ENCODE measurements around the gene PHTF2.

The PHTF2 gene

DNA sequence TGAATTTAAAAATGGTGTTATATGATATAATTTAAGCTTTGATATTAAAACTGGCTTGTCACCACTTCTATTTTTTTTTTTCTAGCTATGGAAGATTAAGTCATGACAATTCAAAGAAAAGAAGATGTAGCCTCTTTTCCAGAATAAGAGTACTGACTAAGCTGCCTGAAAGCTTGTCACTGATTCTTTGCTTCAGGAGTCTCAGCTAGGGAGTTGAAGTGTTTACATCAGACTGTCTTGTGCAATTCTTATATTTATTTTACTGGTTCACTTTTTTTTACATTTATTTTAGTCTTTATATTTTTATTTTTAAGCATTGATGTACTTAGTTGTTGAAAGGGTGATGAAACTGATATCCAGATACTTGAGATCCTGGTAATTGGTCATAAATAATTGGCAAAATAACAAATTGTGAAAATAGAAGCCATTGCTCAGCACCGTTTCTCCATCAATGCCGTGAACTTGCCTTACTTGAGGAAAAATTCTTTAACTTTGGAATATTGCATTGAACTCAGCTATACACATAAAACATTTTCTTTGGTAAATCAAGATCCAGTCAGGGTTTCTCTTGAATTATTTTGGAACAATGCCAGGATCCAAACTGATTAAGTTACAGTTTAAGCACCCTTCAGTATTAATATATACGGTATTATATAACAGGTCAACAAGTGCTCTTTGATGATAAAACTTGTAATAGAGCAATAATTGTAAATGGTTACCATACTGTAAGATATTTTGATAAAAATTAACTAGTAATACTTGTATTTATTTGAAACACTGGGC is 156.4 kb downstream of the PHTF2 start:
- ATAC-seq (ENCODE audit: insufficient read depth, low read depth) (no peak), DNase-seq (no peak)
- Histone ChIP-seq H3K4me3 (ENCODE audit: low read depth in 1 of 2, low read length in 2 of 2) (no peak overlapping the region), H3K4me2 (ENCODE audit: insufficient read depth, low read length) (no peak overlapping the region), H3K27ac (ENCODE audit: low read length) (no peak overlapping the region), H3K4me1 (ENCODE audit: insufficient read depth, low read length) (no peaks in the 10 kb centered on the region), H4K20me1 (ENCODE audit: insufficient read depth, low read length) (no peaks in the 10 kb centered on the region), H3K79me2 (ENCODE audit: insufficient read depth, low read length) (no peaks in the 10 kb centered on the region), H2AFZ (ENCODE audit: low read depth, low read length) (no peak overlapping the region), H3K27me3 (ENCODE audit: insufficient read depth, low read length, poor library complexity) (no peaks in the 10 kb centered on the region), H3K9ac (ENCODE audit: low read depth, low read length) (no peak overlapping the region), H3K36me3 (ENCODE audit: insufficient read depth, low read length) (peaks cover 4% of the 10 kb centered on the region; the same call in 1 of the 2 replicates), H3K9me3 (ENCODE audit: insufficient read depth, low read length, severe bottlenecking) (no peaks in the 10 kb centered on the region)
- TF ChIP-seq, protein P1, sequence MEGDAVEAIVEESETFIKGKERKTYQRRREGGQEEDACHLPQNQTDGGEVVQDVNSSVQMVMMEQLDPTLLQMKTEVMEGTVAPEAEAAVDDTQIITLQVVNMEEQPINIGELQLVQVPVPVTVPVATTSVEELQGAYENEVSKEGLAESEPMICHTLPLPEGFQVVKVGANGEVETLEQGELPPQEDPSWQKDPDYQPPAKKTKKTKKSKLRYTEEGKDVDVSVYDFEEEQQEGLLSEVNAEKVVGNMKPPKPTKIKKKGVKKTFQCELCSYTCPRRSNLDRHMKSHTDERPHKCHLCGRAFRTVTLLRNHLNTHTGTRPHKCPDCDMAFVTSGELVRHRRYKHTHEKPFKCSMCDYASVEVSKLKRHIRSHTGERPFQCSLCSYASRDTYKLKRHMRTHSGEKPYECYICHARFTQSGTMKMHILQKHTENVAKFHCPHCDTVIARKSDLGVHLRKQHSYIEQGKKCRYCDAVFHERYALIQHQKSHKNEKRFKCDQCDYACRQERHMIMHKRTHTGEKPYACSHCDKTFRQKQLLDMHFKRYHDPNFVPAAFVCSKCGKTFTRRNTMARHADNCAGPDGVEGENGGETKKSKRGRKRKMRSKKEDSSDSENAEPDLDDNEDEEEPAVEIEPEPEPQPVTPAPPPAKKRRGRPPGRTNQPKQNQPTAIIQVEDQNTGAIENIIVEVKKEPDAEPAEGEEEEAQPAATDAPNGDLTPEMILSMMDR (IDR thresholded peaks at IDR 0.05; ENCODE audit: borderline replicate concordance, extremely low read depth, low read length, poor library complexity, severe bottlenecking): no peak
- no peak for TF ChIP-seq EZH2 (IDR thresholded peaks at IDR 0.05; ENCODE audit: borderline replicate concordance, low read depth, low read length, severe bottlenecking)

DNA sequence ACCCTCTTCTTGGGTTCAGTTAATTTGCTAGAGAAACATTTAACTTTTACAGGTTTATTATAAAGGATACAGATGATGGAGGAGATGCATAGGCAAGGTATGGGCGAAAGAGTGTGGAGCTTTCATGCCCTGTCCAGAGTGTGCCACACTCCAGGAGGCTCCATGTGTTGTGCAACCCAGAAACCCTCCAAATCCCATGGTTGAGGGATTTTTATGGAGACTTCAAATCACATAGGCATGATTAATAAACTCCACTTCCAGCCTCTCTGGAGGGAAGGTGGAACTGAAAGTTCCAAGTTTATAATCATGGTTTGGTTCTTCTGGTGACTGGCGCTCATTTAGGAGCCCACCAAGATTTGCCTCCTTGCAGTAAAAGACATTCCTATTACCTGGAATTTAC is 159.9 kb downstream of the PHTF2 start:
- no peaks in the 10 kb centered on the region for H3K79me2 ChIP-seq (ENCODE audit: insufficient read depth, low read length)
- H3K9me3 ChIP-seq (ENCODE audit: insufficient read depth, low read length, severe bottlenecking): no peaks in the 10 kb centered on the region
- no peak for DNase-seq
- H3K4me3 ChIP-seq (ENCODE audit: low read depth in 1 of 2, low read length in 2 of 2): no peak overlapping the region
- no peak overlapping the region for H2AFZ ChIP-seq (ENCODE audit: low read depth, low read length)
- H3K9ac ChIP-seq (ENCODE audit: low read depth, low read length): no peak overlapping the region
- no peaks in the 10 kb centered on the region for H3K4me1 ChIP-seq (ENCODE audit: insufficient read depth, low read length)
- H3K27ac ChIP-seq (ENCODE audit: low read length): no peak overlapping the region
- TF ChIP-seq EZH2 (IDR thresholded peaks at IDR 0.05; ENCODE audit: borderline replicate concordance, low read depth, low read length, severe bottlenecking): no peak
- TF ChIP-seq, protein P1 (IDR thresholded peaks at IDR 0.05; ENCODE audit: borderline replicate concordance, extremely low read depth, low read length, poor library complexity, severe bottlenecking): no peak
- ATAC-seq (ENCODE audit: insufficient read depth, low read depth): no peak
- no peak overlapping the region for H3K4me2 ChIP-seq (ENCODE audit: insufficient read depth, low read length)
- no peaks in the 10 kb centered on the region for H4K20me1 ChIP-seq (ENCODE audit: insufficient read depth, low read length)
- no peaks in the 10 kb centered on the region for H3K27me3 ChIP-seq (ENCODE audit: insufficient read depth, low read length, poor library complexity)
- peaks cover 4% of the 10 kb centered on the region; the same call in 1 of the 2 replicates for H3K36me3 ChIP-seq (ENCODE audit: insufficient read depth, low read length)

DNA sequence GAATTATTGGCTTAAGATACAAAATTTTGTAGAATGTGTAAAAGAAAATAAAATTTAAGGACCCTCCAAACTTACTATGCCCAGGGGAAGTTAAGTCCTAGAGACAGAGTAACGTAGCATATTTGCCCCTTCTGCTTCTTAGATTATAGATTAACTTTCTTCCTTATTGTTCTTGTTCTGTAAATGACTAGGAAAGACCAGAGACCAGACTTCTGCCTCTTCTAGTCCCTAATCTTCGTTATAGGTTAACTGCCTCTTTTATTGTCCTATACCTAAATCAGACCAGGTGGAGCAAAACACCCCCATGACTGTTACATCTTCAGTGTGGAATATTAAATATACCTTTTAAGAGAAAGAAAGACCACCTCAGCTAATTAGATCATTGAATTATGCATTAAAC is 160.5 kb downstream of the PHTF2 start:
- H3K4me2 ChIP-seq (ENCODE audit: insufficient read depth, low read length): no peak overlapping the region
- no peak overlapping the region for H3K4me3 ChIP-seq (ENCODE audit: low read depth in 1 of 2, low read length in 2 of 2)
- H4K20me1 ChIP-seq (ENCODE audit: insufficient read depth, low read length): no peaks in the 10 kb centered on the region
- H3K4me1 ChIP-seq (ENCODE audit: insufficient read depth, low read length): no peaks in the 10 kb centered on the region
- no peaks in the 10 kb centered on the region for H3K79me2 ChIP-seq (ENCODE audit: insufficient read depth, low read length)
- no peak overlapping the region for H2AFZ ChIP-seq (ENCODE audit: low read depth, low read length)
- no peaks in the 10 kb centered on the region for H3K9me3 ChIP-seq (ENCODE audit: insufficient read depth, low read length, severe bottlenecking)
- DNase-seq (no peak), ATAC-seq (ENCODE audit: insufficient read depth, low read depth) (no peak)
- no peak overlapping the region for H3K27ac ChIP-seq (ENCODE audit: low read length)
- H3K27me3 ChIP-seq (ENCODE audit: insufficient read depth, low read length, poor library complexity): no peaks in the 10 kb centered on the region
- H3K9ac ChIP-seq (ENCODE audit: low read depth, low read length): no peak overlapping the region
- peaks cover 4% of the 10 kb centered on the region; the same call in 1 of the 2 replicates for H3K36me3 ChIP-seq (ENCODE audit: insufficient read depth, low read length)
- TF ChIP-seq, protein P1 (IDR thresholded peaks at IDR 0.05; ENCODE audit: borderline replicate concordance, extremely low read depth, low read length, poor library complexity, severe bottlenecking): no peak
- TF ChIP-seq EZH2 (IDR thresholded peaks at IDR 0.05; ENCODE audit: borderline replicate concordance, low read depth, low read length, severe bottlenecking): no peak

All from DND-41 (cell line).